BE2C (cell line): ENCODE data around the gene PTX4.

Experiments used
- DNase-seq: peaks from one replicate; pipeline ENCODE4 v3.0.0-alpha.2; 2020
- H3K27me3 ChIP-seq: fragments of 250-450 bp; sonication (Bioruptor Pico); 2 replicates; pipeline ENCODE4 v1.5.1; 2020; ENCODE audit warnings: mild to moderate bottlenecking
- H3K36me3 ChIP-seq: fragments of 250-450 bp; sonication (Bioruptor Pico); 2 replicates; pipeline ENCODE4 v1.5.1; 2020; ENCODE audit warnings: mild to moderate bottlenecking
- H3K4me1 ChIP-seq: fragments of 250-450 bp; sonication (Bioruptor Pico); 2 replicates; pipeline ENCODE4 v1.5.1; 2020
- H3K4me3 ChIP-seq: 2 replicates; pipeline ENCODE4 v1.5.1; 2011; ENCODE audit warnings: low read depth, low read length
- H3K9me3 ChIP-seq: fragments of 250-450 bp; sonication (Bioruptor Pico); 2 replicates; pipeline ENCODE4 v1.5.1; 2020
- CTCF ChIP-seq: IDR thresholded peaks from 2 replicates; pipeline ENCODE4 v1.5.1; 2012; ENCODE audit warnings: mild to moderate bottlenecking, low read depth, low read length

The PTX4 gene

GRCh38 chr16:1489077-1489476 lies 333 bp upstream of the PTX4 start:
- no peaks in the 10 kb centered on the region for H3K27me3 ChIP-seq
- DNase-seq: no peak
- no peak overlapping the region for H3K4me3 ChIP-seq
- H3K9me3 ChIP-seq: no peaks in the 10 kb centered on the region
- H3K36me3 ChIP-seq: no peaks in the 10 kb centered on the region
- no peak for TF ChIP-seq CTCF
- H3K4me1 ChIP-seq: peaks cover 4% of the 10 kb centered on the region

GRCh38 chr16:1488054-1488601 lies 616 bp downstream of the PTX4 start:
- no peak for TF ChIP-seq CTCF
- no peaks in the 10 kb centered on the region for H3K36me3 ChIP-seq

GRCh38 chr16:1487395-1488053 lies 1.2 kb downstream of the PTX4 start:
- H3K27me3 ChIP-seq: peaks cover 11% of the 10 kb centered on the region; the same call in 1 of the 2 replicates
- no peak overlapping the region for H3K4me3 ChIP-seq
- H3K36me3 ChIP-seq: no peaks in the 10 kb centered on the region
- H3K4me1 ChIP-seq: no peaks in the 10 kb centered on the region
- no peak for DNase-seq
- no peaks in the 10 kb centered on the region for H3K9me3 ChIP-seq
- no peak for TF ChIP-seq CTCF

More at GRCh38 chr16:1488054-1488601, 616 bp downstream of the PTX4 start:
- H3K27me3 ChIP-seq: peaks cover 9% of the 10 kb centered on the region; the same call in 1 of the 2 replicates
- no peak for DNase-seq
- no peaks in the 10 kb centered on the region for H3K9me3 ChIP-seq
- no peak overlapping the region for H3K4me3 ChIP-seq
- peaks cover 4% of the 10 kb centered on the region; the same call in 1 of the 2 replicates for H3K4me1 ChIP-seq

GRCh38 chr16:1486551-1487390 lies 2.0 kb downstream of the PTX4 start:
- no peak for DNase-seq
- H3K4me1 ChIP-seq: no peaks in the 10 kb centered on the region
- no peak overlapping the region for H3K4me3 ChIP-seq
- no peaks in the 10 kb centered on the region for H3K36me3 ChIP-seq
- peaks cover 14% of the 10 kb centered on the region; the same call in 1 of the 2 replicates for H3K27me3 ChIP-seq
- no peak for TF ChIP-seq CTCF
- no peaks in the 10 kb centered on the region for H3K9me3 ChIP-seq

GRCh38 chr16:1485847-1486496 lies 2.8 kb downstream of the PTX4 start:
- H3K27me3 ChIP-seq: peaks cover 14% of the 10 kb centered on the region; the same call in 1 of the 2 replicates
- H3K36me3 ChIP-seq: no peaks in the 10 kb centered on the region
- DNase-seq: no peak
- TF ChIP-seq CTCF: no peak
- H3K4me3 ChIP-seq: no peak overlapping the region
- no peaks in the 10 kb centered on the region for H3K4me1 ChIP-seq
- no peaks in the 10 kb centered on the region for H3K9me3 ChIP-seq
